ENCODE results near the gene OR4C5.

Gene OR4C5

DNA sequence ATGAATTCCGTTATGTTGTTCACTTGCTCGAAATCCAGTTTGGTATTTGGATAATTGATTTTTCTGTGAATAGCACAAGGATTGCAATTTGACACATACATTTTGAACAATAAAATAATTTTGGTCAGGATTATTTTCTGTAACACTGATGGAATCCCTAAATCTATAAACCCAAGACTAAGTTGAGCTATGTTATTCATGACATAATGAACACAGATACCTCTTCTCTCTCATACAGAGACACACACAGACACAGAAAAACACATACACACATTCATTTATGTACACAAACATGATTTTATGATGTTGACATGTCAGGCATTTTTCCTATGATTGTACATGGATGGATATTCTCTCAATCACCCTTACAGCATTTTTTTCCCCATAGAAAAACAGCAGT is at the start of gene OR4C5:
TSS of gene OR4C5 (minus strand) at position 101 of the 400 bp plus-strand sequence. CDS start at position 101, 0 bp downstream.
- no peak within 1 kb of the TSS for H3K27ac ChIP-seq (ENCODE audit: extremely low read depth, low read depth, low read length)
- CTCF ChIA-PET, result no interaction called here
- H3K9me3 ChIP-seq (ENCODE audit: control insufficient read depth, insufficient read depth, low read depth, low read length), result no peaks in the 10 kb centered on the region
- no peaks in the 10 kb centered on the region for H3K36me3 ChIP-seq (ENCODE audit: control insufficient read depth in 2 of 2, insufficient read depth in 1 of 2, low read length in 2 of 2)
- H3K4me3 ChIP-seq (ENCODE audit: low read depth, low read length), result no peak within 1 kb of the TSS
- TF ChIP-seq, protein P1, sequence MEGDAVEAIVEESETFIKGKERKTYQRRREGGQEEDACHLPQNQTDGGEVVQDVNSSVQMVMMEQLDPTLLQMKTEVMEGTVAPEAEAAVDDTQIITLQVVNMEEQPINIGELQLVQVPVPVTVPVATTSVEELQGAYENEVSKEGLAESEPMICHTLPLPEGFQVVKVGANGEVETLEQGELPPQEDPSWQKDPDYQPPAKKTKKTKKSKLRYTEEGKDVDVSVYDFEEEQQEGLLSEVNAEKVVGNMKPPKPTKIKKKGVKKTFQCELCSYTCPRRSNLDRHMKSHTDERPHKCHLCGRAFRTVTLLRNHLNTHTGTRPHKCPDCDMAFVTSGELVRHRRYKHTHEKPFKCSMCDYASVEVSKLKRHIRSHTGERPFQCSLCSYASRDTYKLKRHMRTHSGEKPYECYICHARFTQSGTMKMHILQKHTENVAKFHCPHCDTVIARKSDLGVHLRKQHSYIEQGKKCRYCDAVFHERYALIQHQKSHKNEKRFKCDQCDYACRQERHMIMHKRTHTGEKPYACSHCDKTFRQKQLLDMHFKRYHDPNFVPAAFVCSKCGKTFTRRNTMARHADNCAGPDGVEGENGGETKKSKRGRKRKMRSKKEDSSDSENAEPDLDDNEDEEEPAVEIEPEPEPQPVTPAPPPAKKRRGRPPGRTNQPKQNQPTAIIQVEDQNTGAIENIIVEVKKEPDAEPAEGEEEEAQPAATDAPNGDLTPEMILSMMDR (tag by site-specific recombination; IDR thresholded peaks at IDR 0.05), result no peak
- TF ChIP-seq GFI1B (tag by site-specific recombination; IDR thresholded peaks at IDR 0.05) (no peak), ZBTB8A (tag by site-specific recombination; IDR thresholded peaks at IDR 0.05) (no peak), ZNF777 (tag by site-specific recombination; IDR thresholded peaks at IDR 0.05; ENCODE audit: borderline replicate concordance) (no peak), ZNF529 (tag by site-specific recombination; IDR thresholded peaks at IDR 0.05; ENCODE audit: insufficient replicate concordance) (no peak)
- TF ChIP-seq, protein P2, sequence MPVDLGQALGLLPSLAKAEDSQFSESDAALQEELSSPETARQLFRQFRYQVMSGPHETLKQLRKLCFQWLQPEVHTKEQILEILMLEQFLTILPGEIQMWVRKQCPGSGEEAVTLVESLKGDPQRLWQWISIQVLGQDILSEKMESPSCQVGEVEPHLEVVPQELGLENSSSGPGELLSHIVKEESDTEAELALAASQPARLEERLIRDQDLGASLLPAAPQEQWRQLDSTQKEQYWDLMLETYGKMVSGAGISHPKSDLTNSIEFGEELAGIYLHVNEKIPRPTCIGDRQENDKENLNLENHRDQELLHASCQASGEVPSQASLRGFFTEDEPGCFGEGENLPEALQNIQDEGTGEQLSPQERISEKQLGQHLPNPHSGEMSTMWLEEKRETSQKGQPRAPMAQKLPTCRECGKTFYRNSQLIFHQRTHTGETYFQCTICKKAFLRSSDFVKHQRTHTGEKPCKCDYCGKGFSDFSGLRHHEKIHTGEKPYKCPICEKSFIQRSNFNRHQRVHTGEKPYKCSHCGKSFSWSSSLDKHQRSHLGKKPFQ (tag by site-specific recombination; IDR thresholded peaks at IDR 0.05), result no peak
- TF ChIP-seq, protein P3, sequence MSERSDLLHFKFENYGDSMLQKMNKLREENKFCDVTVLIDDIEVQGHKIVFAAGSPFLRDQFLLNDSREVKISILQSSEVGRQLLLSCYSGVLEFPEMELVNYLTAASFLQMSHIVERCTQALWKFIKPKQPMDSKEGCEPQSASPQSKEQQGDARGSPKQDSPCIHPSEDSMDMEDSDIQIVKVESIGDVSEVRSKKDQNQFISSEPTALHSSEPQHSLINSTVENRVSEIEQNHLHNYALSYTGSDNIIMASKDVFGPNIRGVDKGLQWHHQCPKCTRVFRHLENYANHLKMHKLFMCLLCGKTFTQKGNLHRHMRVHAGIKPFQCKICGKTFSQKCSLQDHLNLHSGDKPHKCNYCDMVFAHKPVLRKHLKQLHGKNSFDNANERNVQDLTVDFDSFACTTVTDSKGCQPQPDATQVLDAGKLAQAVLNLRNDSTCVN (tag by site-specific recombination; optimal IDR thresholded peaks at IDR 0.05), result no peak
- H3K4me1 ChIP-seq (ENCODE audit: control insufficient read depth, insufficient read depth, low read length), result no peaks in the 10 kb centered on the region
- POLR2A ChIA-PET, result interaction anchor here (0.5 kb wide), 1 partner anchor 631 kb away, joined by 3 read pairs; no protein-coding TSS in a partner anchor

DNA sequence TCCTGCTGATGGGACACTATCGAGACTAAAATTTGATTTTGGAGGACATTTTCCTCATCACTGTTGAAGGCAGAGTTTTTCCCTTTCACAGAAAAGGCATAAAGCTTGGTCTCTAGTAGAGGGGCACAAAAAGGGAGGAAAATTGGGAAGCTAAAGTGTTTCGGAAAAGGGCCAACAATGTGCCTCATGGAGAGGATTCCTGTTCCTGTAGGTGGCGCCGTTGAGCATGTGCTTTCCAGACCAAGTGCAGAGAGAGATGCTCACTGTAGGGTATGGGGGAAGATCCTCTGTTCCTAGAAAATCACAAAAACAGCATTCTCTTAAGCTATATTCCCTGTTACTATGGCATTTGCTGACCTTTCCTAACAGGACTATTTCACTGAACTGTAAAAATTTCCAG is 18.4 kb upstream of the OR4C5 start:
- POLR2A ChIA-PET, result no interaction called here
- H3K36me3 ChIP-seq (ENCODE audit: control insufficient read depth in 2 of 2, insufficient read depth in 1 of 2, low read length in 2 of 2), result no peaks in the 10 kb centered on the region
- no peak overlapping the region for H3K4me3 ChIP-seq (ENCODE audit: low read depth, low read length)
- H3K4me1 ChIP-seq (ENCODE audit: control insufficient read depth, insufficient read depth, low read length), result no peaks in the 10 kb centered on the region
- H3K9me3 ChIP-seq (ENCODE audit: control insufficient read depth, insufficient read depth, low read depth, low read length), result no peaks in the 10 kb centered on the region
- H3K27ac ChIP-seq (ENCODE audit: extremely low read depth, low read depth, low read length), result no peak overlapping the region
- CTCF ChIA-PET, result interaction anchor here (0.6 to 1.2 kb wide), 5 partner anchors 11 to 316 kb away, joined by 3 to 4 read pairs (median 3); no protein-coding TSS in a partner anchor
- TF ChIP-seq BCL11A (tag by site-specific recombination; IDR thresholded peaks at IDR 0.05; ENCODE audit: low read depth), result no peak
- no peak for TF ChIP-seq ZNF391 (tag by site-specific recombination; IDR thresholded peaks at IDR 0.05; ENCODE audit: borderline replicate concordance, low read depth)
- TF ChIP-seq, protein P4, sequence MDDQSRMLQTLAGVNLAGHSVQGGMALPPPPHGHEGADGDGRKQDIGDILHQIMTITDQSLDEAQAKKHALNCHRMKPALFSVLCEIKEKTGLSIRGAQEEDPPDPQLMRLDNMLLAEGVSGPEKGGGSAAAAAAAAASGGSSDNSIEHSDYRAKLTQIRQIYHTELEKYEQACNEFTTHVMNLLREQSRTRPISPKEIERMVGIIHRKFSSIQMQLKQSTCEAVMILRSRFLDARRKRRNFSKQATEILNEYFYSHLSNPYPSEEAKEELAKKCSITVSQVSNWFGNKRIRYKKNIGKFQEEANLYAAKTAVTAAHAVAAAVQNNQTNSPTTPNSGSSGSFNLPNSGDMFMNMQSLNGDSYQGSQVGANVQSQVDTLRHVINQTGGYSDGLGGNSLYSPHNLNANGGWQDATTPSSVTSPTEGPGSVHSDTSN (CRISPR knock-in tag; IDR thresholded peaks at IDR 0.05), result no peak
- no peak for TF ChIP-seq ZNF266 (tag by site-specific recombination; IDR thresholded peaks at IDR 0.05; ENCODE audit: low read depth)
- TF ChIP-seq HOXD13 (CRISPR knock-in tag; IDR thresholded peaks at IDR 0.05; ENCODE audit: borderline replicate concordance), result no peak
- no peak for TF ChIP-seq ZNF521 (tag by site-specific recombination; IDR thresholded peaks at IDR 0.05)
- no peak for TF ChIP-seq ZNF112 (tag by site-specific recombination; IDR thresholded peaks at IDR 0.05)
- TF ChIP-seq, protein P5, sequence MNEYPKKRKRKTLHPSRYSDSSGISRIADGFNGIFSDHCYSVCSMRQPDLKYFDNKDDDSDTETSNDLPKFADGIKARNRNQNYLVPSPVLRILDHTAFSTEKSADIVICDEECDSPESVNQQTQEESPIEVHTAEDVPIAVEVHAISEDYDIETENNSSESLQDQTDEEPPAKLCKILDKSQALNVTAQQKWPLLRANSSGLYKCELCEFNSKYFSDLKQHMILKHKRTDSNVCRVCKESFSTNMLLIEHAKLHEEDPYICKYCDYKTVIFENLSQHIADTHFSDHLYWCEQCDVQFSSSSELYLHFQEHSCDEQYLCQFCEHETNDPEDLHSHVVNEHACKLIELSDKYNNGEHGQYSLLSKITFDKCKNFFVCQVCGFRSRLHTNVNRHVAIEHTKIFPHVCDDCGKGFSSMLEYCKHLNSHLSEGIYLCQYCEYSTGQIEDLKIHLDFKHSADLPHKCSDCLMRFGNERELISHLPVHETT (tag by site-specific recombination; IDR thresholded peaks at IDR 0.05), result no peak
- TF ChIP-seq, protein P6, sequence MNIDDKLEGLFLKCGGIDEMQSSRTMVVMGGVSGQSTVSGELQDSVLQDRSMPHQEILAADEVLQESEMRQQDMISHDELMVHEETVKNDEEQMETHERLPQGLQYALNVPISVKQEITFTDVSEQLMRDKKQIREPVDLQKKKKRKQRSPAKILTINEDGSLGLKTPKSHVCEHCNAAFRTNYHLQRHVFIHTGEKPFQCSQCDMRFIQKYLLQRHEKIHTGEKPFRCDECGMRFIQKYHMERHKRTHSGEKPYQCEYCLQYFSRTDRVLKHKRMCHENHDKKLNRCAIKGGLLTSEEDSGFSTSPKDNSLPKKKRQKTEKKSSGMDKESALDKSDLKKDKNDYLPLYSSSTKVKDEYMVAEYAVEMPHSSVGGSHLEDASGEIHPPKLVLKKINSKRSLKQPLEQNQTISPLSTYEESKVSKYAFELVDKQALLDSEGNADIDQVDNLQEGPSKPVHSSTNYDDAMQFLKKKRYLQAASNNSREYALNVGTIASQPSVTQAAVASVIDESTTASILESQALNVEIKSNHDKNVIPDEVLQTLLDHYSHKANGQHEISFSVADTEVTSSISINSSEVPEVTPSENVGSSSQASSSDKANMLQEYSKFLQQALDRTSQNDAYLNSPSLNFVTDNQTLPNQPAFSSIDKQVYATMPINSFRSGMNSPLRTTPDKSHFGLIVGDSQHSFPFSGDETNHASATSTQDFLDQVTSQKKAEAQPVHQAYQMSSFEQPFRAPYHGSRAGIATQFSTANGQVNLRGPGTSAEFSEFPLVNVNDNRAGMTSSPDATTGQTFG (tag by site-specific recombination; IDR thresholded peaks at IDR 0.05; ENCODE audit: borderline replicate concordance), result no peak
- TF ChIP-seq SP2 (tag by site-specific recombination; IDR thresholded peaks at IDR 0.05), result no peak
- TF ChIP-seq ZBTB1 (tag by site-specific recombination; IDR thresholded peaks at IDR 0.05), result no peak
- no peak for TF ChIP-seq ZBTB21 (tag by site-specific recombination; IDR thresholded peaks at IDR 0.05)
- TF ChIP-seq, protein P7, sequence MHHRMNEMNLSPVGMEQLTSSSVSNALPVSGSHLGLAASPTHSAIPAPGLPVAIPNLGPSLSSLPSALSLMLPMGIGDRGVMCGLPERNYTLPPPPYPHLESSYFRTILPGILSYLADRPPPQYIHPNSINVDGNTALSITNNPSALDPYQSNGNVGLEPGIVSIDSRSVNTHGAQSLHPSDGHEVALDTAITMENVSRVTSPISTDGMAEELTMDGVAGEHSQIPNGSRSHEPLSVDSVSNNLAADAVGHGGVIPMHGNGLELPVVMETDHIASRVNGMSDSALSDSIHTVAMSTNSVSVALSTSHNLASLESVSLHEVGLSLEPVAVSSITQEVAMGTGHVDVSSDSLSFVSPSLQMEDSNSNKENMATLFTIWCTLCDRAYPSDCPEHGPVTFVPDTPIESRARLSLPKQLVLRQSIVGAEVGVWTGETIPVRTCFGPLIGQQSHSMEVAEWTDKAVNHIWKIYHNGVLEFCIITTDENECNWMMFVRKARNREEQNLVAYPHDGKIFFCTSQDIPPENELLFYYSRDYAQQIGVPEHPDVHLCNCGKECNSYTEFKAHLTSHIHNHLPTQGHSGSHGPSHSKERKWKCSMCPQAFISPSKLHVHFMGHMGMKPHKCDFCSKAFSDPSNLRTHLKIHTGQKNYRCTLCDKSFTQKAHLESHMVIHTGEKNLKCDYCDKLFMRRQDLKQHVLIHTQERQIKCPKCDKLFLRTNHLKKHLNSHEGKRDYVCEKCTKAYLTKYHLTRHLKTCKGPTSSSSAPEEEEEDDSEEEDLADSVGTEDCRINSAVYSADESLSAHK (tag by site-specific recombination; IDR thresholded peaks at IDR 0.05), result no peak
- TF ChIP-seq, protein P8, sequence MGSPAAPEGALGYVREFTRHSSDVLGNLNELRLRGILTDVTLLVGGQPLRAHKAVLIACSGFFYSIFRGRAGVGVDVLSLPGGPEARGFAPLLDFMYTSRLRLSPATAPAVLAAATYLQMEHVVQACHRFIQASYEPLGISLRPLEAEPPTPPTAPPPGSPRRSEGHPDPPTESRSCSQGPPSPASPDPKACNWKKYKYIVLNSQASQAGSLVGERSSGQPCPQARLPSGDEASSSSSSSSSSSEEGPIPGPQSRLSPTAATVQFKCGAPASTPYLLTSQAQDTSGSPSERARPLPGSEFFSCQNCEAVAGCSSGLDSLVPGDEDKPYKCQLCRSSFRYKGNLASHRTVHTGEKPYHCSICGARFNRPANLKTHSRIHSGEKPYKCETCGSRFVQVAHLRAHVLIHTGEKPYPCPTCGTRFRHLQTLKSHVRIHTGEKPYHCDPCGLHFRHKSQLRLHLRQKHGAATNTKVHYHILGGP (tag by site-specific recombination; IDR thresholded peaks at IDR 0.05), result no peak
